Measurements from ENCODE around the gene KIF3A.

The KIF3A gene

DNA sequence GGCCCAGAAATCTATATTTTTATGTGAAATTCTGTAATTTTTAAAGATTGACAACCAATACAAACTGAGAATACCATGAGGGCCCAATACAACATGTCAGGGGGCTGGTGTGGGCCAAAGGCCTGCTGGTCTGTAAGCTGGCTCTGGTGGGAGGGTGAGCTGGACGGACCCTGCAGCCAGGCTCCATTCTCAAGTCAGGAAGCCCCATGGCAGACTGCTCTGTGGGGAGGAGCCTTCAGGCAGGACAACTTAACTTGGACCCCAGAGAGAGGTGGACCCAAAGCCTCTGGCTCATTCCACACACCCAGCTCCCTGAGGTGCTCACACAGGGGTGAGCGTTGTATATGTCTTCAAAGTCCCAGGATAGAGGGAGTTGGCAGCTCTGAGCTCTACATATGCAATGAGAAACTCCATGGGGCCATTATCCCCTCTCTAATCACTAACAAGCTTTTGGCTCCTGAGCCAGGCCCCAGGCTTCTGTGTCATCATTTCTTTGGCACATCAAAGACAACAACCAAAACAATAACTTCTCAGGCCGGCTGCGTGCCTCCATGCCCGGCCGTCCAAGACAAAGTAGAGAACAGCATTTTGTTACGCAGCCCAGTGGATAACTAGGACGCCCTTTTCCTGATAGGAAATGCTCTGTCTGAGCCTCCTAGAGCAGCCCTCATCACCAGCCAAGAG lies 33.3 kb upstream of the KIF3A start:
- H3K27ac ChIP-seq, result no peak overlapping the region
- TF ChIP-seq, protein P1, sequence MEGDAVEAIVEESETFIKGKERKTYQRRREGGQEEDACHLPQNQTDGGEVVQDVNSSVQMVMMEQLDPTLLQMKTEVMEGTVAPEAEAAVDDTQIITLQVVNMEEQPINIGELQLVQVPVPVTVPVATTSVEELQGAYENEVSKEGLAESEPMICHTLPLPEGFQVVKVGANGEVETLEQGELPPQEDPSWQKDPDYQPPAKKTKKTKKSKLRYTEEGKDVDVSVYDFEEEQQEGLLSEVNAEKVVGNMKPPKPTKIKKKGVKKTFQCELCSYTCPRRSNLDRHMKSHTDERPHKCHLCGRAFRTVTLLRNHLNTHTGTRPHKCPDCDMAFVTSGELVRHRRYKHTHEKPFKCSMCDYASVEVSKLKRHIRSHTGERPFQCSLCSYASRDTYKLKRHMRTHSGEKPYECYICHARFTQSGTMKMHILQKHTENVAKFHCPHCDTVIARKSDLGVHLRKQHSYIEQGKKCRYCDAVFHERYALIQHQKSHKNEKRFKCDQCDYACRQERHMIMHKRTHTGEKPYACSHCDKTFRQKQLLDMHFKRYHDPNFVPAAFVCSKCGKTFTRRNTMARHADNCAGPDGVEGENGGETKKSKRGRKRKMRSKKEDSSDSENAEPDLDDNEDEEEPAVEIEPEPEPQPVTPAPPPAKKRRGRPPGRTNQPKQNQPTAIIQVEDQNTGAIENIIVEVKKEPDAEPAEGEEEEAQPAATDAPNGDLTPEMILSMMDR (conservative IDR thresholded peaks at IDR 0.05), result no peak
- no peak for TF ChIP-seq ZFX (IDR thresholded peaks at IDR 0.05)

DNA sequence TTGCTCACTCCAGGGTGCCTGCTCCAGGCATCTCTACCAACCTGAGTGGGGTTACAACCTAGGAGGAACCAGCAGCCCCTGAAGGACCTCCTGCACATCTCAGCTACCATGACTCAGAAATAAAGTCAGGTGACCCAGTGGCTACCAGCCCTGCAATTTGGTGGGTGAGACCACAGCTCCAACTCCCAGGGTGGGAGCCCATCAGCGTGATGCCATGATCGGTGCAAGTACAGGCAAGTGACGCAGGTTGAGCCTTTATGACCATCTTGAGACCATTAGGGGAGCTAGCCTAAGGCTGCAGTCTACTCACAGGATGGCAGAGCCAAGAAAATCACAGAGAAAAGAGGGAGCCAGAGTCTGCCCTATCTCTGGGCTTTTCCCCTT lies 31.1 kb upstream of the KIF3A start:
- H3K27ac ChIP-seq, result no peak overlapping the region
- no peak for TF ChIP-seq ZFX (IDR thresholded peaks at IDR 0.05)
- TF ChIP-seq, protein P1 (conservative IDR thresholded peaks at IDR 0.05), result no peak

DNA sequence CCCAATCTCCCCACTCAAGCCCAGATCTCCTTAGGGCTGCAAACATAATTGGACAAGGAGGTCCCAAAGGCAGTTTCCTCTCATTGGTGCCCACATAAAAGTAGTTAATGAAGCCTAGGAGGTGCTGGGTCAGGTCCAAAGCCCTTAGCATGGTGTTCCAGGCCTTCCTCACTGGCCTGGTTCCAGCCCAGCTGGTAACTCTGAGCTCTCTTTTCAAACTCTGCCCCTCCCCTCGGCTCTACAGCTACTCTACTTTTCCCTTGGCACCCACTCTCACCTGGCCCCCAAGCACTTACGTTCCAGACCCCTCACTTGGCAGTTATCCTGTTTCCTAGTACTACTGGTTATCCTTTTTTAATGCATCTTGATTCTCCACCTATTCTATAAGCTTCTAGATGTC lies 29.8 kb upstream of the KIF3A start:
- TF ChIP-seq ZFX (IDR thresholded peaks at IDR 0.05), result no peak
- TF ChIP-seq, protein P1 (conservative IDR thresholded peaks at IDR 0.05), result no peak
- no peak overlapping the region for H3K27ac ChIP-seq

DNA sequence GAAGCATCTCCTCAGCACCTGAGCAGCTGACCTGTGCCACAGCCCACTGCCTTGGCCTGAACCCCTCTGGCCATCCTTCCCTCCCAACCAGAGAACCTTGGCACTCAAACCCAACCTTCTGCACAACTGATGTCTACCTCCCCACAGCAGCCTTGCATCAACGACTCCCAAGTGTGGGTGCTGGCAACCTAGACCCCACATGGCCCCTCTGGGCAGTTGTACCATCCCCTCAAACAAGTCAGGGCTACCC lies 29.4 kb upstream of the KIF3A start:
- H3K27ac ChIP-seq, result no peak overlapping the region
- TF ChIP-seq, protein P1 (conservative IDR thresholded peaks at IDR 0.05), result no peak
- TF ChIP-seq ZFX (IDR thresholded peaks at IDR 0.05), result no peak

DNA sequence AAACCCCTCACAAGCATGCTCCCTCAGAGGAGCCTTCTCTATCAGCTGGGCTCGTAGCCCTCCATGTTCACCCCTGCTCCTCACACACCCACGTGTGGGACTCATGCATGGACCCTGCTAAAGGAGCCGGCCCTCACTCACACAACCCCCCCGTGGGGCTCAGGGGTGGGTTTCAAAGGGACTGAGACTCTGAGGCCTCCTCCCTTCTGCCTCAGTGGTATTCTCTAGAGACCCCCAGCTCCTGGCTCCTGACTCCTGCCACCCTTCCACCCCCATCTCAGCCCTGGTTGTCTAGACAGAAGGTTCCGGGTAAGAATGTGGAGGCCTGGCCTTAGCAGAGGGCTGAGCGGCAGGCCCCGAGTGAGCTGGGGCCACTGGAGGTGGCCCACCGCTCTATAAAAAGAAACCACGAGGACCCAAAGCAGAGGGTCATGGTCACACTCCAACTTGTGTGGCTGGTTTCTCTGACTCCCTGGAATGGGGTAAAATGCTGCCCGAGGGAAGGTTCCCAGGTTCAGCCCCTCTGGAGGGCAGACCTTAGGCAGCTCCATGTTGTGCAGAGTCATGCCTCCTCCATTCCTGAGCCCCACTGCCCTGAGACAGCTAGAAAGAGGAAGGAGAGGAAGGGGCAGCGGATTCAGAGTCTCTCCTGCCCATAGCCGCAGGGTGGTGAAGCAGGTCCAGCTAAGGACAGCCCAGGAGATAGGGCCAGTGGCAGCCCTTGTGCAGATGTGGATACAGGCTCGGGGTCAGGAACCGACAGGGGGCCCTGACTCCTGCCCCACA lies 28.9 kb upstream of the KIF3A start:
- TF ChIP-seq ZFX (IDR thresholded peaks at IDR 0.05), result no peak
- TF ChIP-seq, protein P1 (conservative IDR thresholded peaks at IDR 0.05), result no peak
- H3K27ac ChIP-seq, result no peak overlapping the region

DNA sequence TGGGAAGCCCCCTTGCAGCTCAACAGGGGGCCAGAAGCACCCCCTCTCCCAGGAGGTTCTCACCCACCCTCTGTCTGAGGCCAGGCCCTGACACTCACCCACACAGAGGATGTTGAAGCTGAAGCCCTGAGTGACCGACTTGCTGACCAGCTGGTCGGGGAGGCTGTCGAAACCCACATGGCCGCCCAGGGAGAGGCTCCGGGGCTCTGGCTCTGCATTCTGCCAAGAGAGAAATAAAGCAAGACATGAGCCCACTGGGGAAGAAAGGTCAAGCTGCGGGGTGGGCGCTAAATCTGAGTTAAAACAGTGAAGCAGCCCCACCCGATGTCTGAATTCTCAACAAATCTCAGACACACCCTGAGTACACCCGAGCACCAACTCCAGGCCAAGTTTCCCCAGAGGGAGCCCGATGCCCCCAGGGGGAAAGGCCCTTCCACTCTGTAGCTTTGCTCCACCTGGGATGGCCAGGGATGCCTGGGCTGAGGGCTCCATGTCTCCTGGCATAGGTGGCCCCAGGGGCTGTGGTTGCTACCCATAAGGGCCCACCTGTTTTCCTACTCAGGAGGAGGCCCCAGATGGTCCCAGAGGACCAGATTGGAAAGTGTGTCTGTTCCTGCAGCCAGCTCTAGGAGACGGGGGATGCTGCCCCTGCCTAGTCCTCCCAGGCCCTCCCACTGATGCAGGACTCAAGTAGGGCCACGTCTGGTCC lies 28.1 kb upstream of the KIF3A start:
- H3K27ac ChIP-seq, result no peak overlapping the region
- TF ChIP-seq ZFX (IDR thresholded peaks at IDR 0.05), result no peak
- TF ChIP-seq, protein P1 (conservative IDR thresholded peaks at IDR 0.05), result no peak

DNA sequence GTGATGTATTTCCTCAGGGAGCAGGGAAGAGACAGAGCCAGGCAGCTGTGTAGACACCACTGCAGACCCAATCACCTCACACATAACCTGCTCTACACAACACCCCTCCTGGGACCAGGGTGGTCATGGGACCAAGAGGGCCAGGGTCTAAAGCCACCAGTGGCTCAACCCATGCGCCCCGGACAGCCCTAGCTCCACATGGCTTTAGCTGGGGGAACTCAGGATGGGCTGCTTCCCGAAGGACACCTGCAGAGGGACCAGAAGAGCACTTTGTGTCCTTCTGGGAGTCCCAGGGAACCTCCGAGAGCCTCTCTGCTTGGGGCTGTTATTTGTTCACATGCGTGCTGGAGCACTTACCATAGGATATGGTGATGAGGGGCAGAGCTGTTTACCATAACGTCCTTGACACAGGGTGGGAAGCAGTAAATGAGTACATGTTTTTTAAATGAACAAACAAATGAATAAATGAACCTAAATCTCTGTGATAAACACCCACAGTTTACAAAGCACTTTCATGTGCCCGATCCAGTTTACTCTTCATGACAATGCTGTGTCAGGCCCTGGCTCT lies 27.4 kb upstream of the KIF3A start:
- no peak overlapping the region for H3K27ac ChIP-seq
- no peak for TF ChIP-seq ZFX (IDR thresholded peaks at IDR 0.05)
- TF ChIP-seq, protein P1 (conservative IDR thresholded peaks at IDR 0.05), result no peak
